Neuronal stem cell (in vitro differentiated cells): ENCODE data around the gene EPB41L4A.
A peak's percentile ranks its signal among the peaks of the same experiment; 100 is the strongest.

ENCODE experiments used
- DNase-seq: peaks from one replicate; pipeline ENCODE4 v3.0.0-alpha.2; 2013; ENCODE audit warnings: low spot score
- H2AFZ ChIP-seq: one replicate; pipeline ENCODE4 v1.6.1; 2013; ENCODE audit warnings: mild to moderate bottlenecking, low read length, inconsistent platforms
- H2AK5ac ChIP-seq: 2 replicates; pipeline ENCODE4 v1.6.1; 2013; ENCODE audit warnings: low read depth, mild to moderate bottlenecking, inconsistent platforms, low read length, moderate library complexity, mixed read lengths
- H2BK120ac ChIP-seq: 2 replicates; pipeline ENCODE4 v1.6.1; 2013; ENCODE audit warnings: low read depth, mild to moderate bottlenecking, inconsistent platforms, low read length, moderate library complexity, mixed read lengths
- H2BK12ac ChIP-seq: one replicate; pipeline ENCODE4 v1.6.1; 2013; ENCODE audit warnings: low read length, inconsistent platforms
- H2BK15ac ChIP-seq: 2 replicates; pipeline ENCODE4 v1.6.1; 2013; ENCODE audit warnings: mild to moderate bottlenecking, low read length, inconsistent platforms, mixed read lengths
- H2BK5ac ChIP-seq: one replicate; pipeline ENCODE4 v1.6.1; 2013; ENCODE audit warnings: inconsistent platforms, mild to moderate bottlenecking, low read length, moderate library complexity
- H3K14ac ChIP-seq: one replicate; pipeline ENCODE4 v1.6.1; 2013; ENCODE audit warnings: low read length, inconsistent platforms
- H3K18ac ChIP-seq: 2 replicates; pipeline ENCODE4 v1.6.1; 2013; ENCODE audit warnings: low read length, inconsistent platforms
- H3K23ac ChIP-seq: 2 replicates; pipeline ENCODE4 v1.6.1; 2013; ENCODE audit warnings: low read depth, mild to moderate bottlenecking, mixed read lengths, low read length, inconsistent platforms; ENCODE audit not compliant: poor library complexity
- H3K27ac ChIP-seq: replicated peaks from 3 replicates; pipeline ENCODE4 v1.5.1; 2013; ENCODE audit warnings: low read length, inconsistent platforms
- H3K27me3 ChIP-seq, 3 experiments: 2 replicates each; pipeline ENCODE4 v1.6.1; 2013; ENCODE audit warnings: low read length in 3 of 3, mild to moderate bottlenecking in 2 of 3, inconsistent platforms in 1 of 3, low read depth in 1 of 3, mixed read lengths in 1 of 3, moderate library complexity in 1 of 3; ENCODE audit not compliant: control insufficient read depth in 3 of 3, insufficient read depth in 3 of 3
- H3K36me3 ChIP-seq, 2 donors: replicated peaks in 1 of 2; 2 replicates each; pipeline ENCODE4 v1.6.1; 2013; ENCODE audit warnings: low read length in 2 of 2; ENCODE audit not compliant: control insufficient read depth in 2 of 2, insufficient read depth in 2 of 2
- H3K4ac ChIP-seq: 2 replicates; pipeline ENCODE4 v1.6.1; 2013; ENCODE audit warnings: inconsistent platforms, mild to moderate bottlenecking, low read length, moderate library complexity
- H3K4me1 ChIP-seq, 2 donors: 1 replicate in 1 of 2; 2 replicates in 1 of 2; pipeline ENCODE4 v1.6.1; 2013; ENCODE audit warnings: low read length in 2 of 2, low read depth in 1 of 2; ENCODE audit not compliant: control insufficient read depth in 2 of 2, insufficient read depth in 1 of 2
- H3K4me2 ChIP-seq: one replicate; pipeline ENCODE4 v1.6.1; 2013; ENCODE audit warnings: mild to moderate bottlenecking, low read length, inconsistent platforms; ENCODE audit not compliant: insufficient read depth, poor library complexity, severe bottlenecking
- H3K4me3 ChIP-seq, 2 donors: 2 replicates each; pipeline ENCODE4 v1.5.1; 2013; ENCODE audit warnings: low read length in 2 of 2, mild to moderate bottlenecking in 2 of 2, inconsistent platforms in 1 of 2, moderate library complexity in 1 of 2
- H3K79me1 ChIP-seq: one replicate; pipeline ENCODE4 v1.6.1; 2013; ENCODE audit warnings: low read depth, mild to moderate bottlenecking, inconsistent platforms, low read length, moderate library complexity
- H3K9ac ChIP-seq: one replicate; pipeline ENCODE4 v1.6.1; 2013; ENCODE audit warnings: mild to moderate bottlenecking, low read depth, low read length, inconsistent platforms; ENCODE audit not compliant: poor library complexity
- H3K9me3 ChIP-seq, 2 donors: replicated peaks in 1 of 2; 2 replicates each; pipeline versions ENCODE3 to v1.6.1; 2013; ENCODE audit warnings: low read length in 2 of 2, mild to moderate bottlenecking in 2 of 2, inconsistent platforms in 1 of 2, low read depth in 1 of 2, mixed read lengths in 1 of 2, moderate library complexity in 1 of 2; ENCODE audit not compliant: control insufficient read depth in 2 of 2, insufficient read depth in 1 of 2
- H4K8ac ChIP-seq: one replicate; pipeline ENCODE4 v1.6.1; 2013; ENCODE audit warnings: low read depth, mild to moderate bottlenecking, inconsistent platforms, low read length, moderate library complexity
- H4K91ac ChIP-seq: one replicate; pipeline ENCODE4 v1.6.1; 2013; ENCODE audit warnings: low read length, low read depth, mild to moderate bottlenecking, inconsistent platforms; ENCODE audit not compliant: poor library complexity
- WGBS, 2 donors: extraction: QIAGEN DNeasy Blood & Tissue Kit; methylation state at CpG; one replicate each; pipeline ENCODE4 v1.1.7; 2013; ENCODE audit warnings: missing lambda C conversion rate in 2 of 2, mixed read lengths in 1 of 2; ENCODE audit not compliant: insufficient read length in 2 of 2, insufficient replicate concordance in 1 of 2; ENCODE audit errors: extremely low coverage in 2 of 2; 5-methylcytosine and 5-hydroxymethylcytosine counted together

EPB41L4A gene

GRCh38 chr5:112411903-112412302 is 7.2 kb downstream of the EPB41L4A start:
- Histone ChIP-seq H4K91ac (no peak overlapping the region), H3K4me3 (peak overlapping the region in 1 of 2 donors; percentile 4), H3K27ac (no peak overlapping the region), H3K36me3 (peaks cover 0 to 19% of the 10 kb centered on the region in 2 donors), H3K4ac (no peak overlapping the region), H2AK5ac (no peak overlapping the region), H3K9ac (no peak overlapping the region), H2BK12ac (no peak overlapping the region), H3K4me2 (no peak overlapping the region), H3K18ac (no peak overlapping the region), H2BK5ac (no peak overlapping the region), H3K23ac (no peak overlapping the region), H3K9me3 (no peaks in the 10 kb centered on the region), H2BK15ac (no peak overlapping the region), H2AFZ (no peak overlapping the region), H3K14ac (no peak overlapping the region), H2BK120ac (no peak overlapping the region), H3K4me1 (peaks cover 2 to 42% of the 10 kb centered on the region in 2 donors), H3K79me1 (no peaks in the 10 kb centered on the region), H3K27me3 (no peaks in the 10 kb centered on the region), H4K8ac (no peak overlapping the region)
- no peak for DNase-seq
- WGBS, 2 donors = no CpG with 5 or more reads among the region's 7 CpGs

GRCh38 chr5:112407666-112408065 is 11.4 kb downstream of the EPB41L4A start:
- no peak overlapping the region for H2AK5ac ChIP-seq
- no peak overlapping the region for H3K23ac ChIP-seq
- H2AFZ ChIP-seq = no peak overlapping the region
- H3K4me1 ChIP-seq = peaks cover 2 to 23% of the 10 kb centered on the region in 2 donors
- H3K4me2 ChIP-seq = no peak overlapping the region
- H3K9me3 ChIP-seq = no peaks in the 10 kb centered on the region
- H3K18ac ChIP-seq = no peak overlapping the region
- no peak overlapping the region for H4K91ac ChIP-seq
- no peak overlapping the region for H3K9ac ChIP-seq
- no peak for DNase-seq
- H4K8ac ChIP-seq = no peak overlapping the region
- H3K36me3 ChIP-seq = peaks cover 0 to 29% of the 10 kb centered on the region in 2 donors
- no peak overlapping the region for H3K4me3 ChIP-seq
- no peaks in the 10 kb centered on the region for H3K27me3 ChIP-seq
- no peak overlapping the region for H2BK15ac ChIP-seq
- H3K14ac ChIP-seq = no peak overlapping the region
- H2BK120ac ChIP-seq = no peak overlapping the region
- no peaks in the 10 kb centered on the region for H3K79me1 ChIP-seq
- WGBS, 2 donors = no CpG with 5 or more reads among the region's 2 CpGs
- H2BK5ac ChIP-seq = no peak overlapping the region
- no peak overlapping the region for H3K27ac ChIP-seq
- no peak overlapping the region for H2BK12ac ChIP-seq
- no peak overlapping the region for H3K4ac ChIP-seq

- H3K14ac ChIP-seq = no peak overlapping the region
- H2BK5ac ChIP-seq = no peak overlapping the region
- no peak overlapping the region for H3K9ac ChIP-seq
- H4K8ac ChIP-seq = no peak overlapping the region
- H2BK15ac ChIP-seq = no peak overlapping the region
- H3K4me1 ChIP-seq = peaks cover 2 to 19% of the 10 kb centered on the region in 2 donors
- no peak overlapping the region for H2AFZ ChIP-seq
- H3K36me3 ChIP-seq = peaks cover 0 to 33% of the 10 kb centered on the region in 2 donors
- no peak overlapping the region for H3K4me2 ChIP-seq
- no peaks in the 10 kb centered on the region for H3K27me3 ChIP-seq
- no peak overlapping the region for H3K4me3 ChIP-seq
- H3K27ac ChIP-seq = no peak overlapping the region
- H3K79me1 ChIP-seq = no peaks in the 10 kb centered on the region
- no peak overlapping the region for H2BK120ac ChIP-seq
- H3K9me3 ChIP-seq = no peaks in the 10 kb centered on the region
- no peak overlapping the region for H3K18ac ChIP-seq
- H3K23ac ChIP-seq = no peak overlapping the region
- no peak overlapping the region for H3K4ac ChIP-seq
- H2AK5ac ChIP-seq = no peak overlapping the region
- no peak overlapping the region for H4K91ac ChIP-seq
- no peak for DNase-seq
- no peak overlapping the region for H2BK12ac ChIP-seq
Observed at GRCh38 chr5:112407240-112407639, 11.8 kb downstream of the EPB41L4A start.

GRCh38 chr5:112403069-112403468 is 16.0 kb downstream of the EPB41L4A start:
- H2BK15ac ChIP-seq = no peak overlapping the region
- no peak overlapping the region for H2AFZ ChIP-seq
- H3K27ac ChIP-seq = no peak overlapping the region
- no peak overlapping the region for H3K18ac ChIP-seq
- peaks cover 0 to 26% of the 10 kb centered on the region in 2 donors for H3K36me3 ChIP-seq
- H2BK5ac ChIP-seq = no peak overlapping the region
- no peak overlapping the region for H2BK120ac ChIP-seq
- no peak overlapping the region for H3K23ac ChIP-seq
- no peak overlapping the region for H2BK12ac ChIP-seq
- DNase-seq = no peak
- no CpG with 5 or more reads among the region's 1 CpG for WGBS, 2 donors
- no peaks in the 10 kb centered on the region for H3K27me3 ChIP-seq
- H3K9me3 ChIP-seq = peaks cover 0 to 19% of the 10 kb centered on the region in 2 donors
- no peaks in the 10 kb centered on the region for H3K79me1 ChIP-seq
- no peak overlapping the region for H3K4me2 ChIP-seq
- no peak overlapping the region for H4K8ac ChIP-seq
- no peak overlapping the region for H4K91ac ChIP-seq
- H3K4me3 ChIP-seq = no peak overlapping the region
- H3K4me1 ChIP-seq = peaks cover 0 to 11% of the 10 kb centered on the region in 2 donors
- H3K14ac ChIP-seq = no peak overlapping the region
- no peak overlapping the region for H3K9ac ChIP-seq
- H2AK5ac ChIP-seq = no peak overlapping the region
- no peak overlapping the region for H3K4ac ChIP-seq
